GM12891 (cell line): Measurements from ENCODE around the gene DHX35.

ENCODE experiments used
- PAX5 ChIP-seq: IDR thresholded peaks from 2 replicates; pipeline ENCODE4 v1.6.1; 2011; ENCODE audit warnings: low read length, moderate library complexity, mild to moderate bottlenecking; ENCODE audit not compliant: insufficient read depth, severe bottlenecking
- POLR2A ChIP-seq: IDR thresholded peaks from 2 replicates; pipeline ENCODE4 v1.6.1; 2011; ENCODE audit warnings: low read depth, low read length, control low read depth
- POLR2AphosphoS5 ChIP-seq: IDR thresholded peaks from 2 replicates; pipeline ENCODE4 v1.6.1; 2011; ENCODE audit warnings: low read depth, low read length, control low read depth
- SPI1 ChIP-seq: IDR thresholded peaks from 2 replicates; pipeline ENCODE4 v1.6.1; 2011; ENCODE audit warnings: low read depth, low read length, control low read depth
- TAF1 ChIP-seq: IDR thresholded peaks from 2 replicates; pipeline ENCODE4 v1.6.1; 2011; ENCODE audit warnings: low read depth, low read length, control low read depth

DNA sequence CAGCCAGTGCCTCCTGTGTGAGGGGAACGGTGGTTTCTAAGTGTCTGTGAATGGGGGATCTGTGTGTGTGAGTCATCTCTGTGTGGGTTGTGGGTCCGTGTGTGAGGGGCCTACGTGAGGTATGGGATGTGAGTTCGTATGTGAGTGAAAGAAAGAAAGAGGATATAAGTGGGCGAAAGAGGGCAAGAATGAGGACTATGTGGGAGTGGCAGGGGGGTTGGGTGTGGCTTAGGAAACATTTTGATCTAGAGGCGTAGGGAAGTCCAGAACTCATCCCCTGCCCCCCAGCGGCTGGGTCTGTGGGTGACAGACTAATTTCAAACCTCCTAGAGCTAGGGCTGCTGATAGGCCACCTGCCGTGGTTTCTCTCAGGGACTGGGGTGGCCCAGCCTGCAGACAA is 35.5 kb downstream of the DHX35 start:
- TF ChIP-seq PAX5 (no peak), TAF1 (no peak), POLR2AphosphoS5 (no peak), POLR2A (no peak), SPI1 (peak; percentile 38; the same call in 1 of the 2 replicates)
